ENCODE results near the gene DNAJB14. TPM values are rescaled to one million over a fixed set of nuclear protein-coding genes. Genes with fewer than 3 reads are reported as not detected.

DNAJB14 gene
- total RNA-seq, 4 donors from 2014 or later = 18.4 to 64.9 (median 19.8) TPM

DNA sequence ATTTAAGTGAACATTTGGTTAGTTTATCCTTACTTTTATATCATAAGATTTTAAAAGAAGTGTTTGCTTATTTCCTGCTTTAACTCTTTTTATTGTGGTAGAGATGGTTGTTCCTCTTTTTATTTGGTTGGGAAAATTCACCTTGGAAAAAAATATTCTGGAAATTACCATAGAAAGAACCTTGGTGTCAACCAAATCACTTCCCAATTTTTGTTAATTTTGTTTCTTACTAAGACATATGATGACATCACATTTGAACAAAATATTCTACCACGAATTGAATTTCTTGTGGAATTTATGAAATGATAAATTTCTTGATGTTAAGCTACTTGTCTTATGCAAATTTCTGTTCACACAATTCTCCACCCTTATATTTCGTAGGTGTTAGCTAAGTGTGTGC, 85.9 kb downstream of the DNAJB14 start:
- DNase-seq (ENCODE audit: low spot score in 2 of 2) = no peak
- intact Hi-C loops (cut with DNase I; ENCODE audit: low total_unique reads) = no loop called here
- WGBS, 2 donors = 76 to 77% methylated on average over 2 of the region's 2 CpGs
- H3K4me3 ChIP-seq (ENCODE audit: low read depth, poor library complexity, severe bottlenecking) = no peak overlapping the region
- TF ChIP-seq, protein P1, sequence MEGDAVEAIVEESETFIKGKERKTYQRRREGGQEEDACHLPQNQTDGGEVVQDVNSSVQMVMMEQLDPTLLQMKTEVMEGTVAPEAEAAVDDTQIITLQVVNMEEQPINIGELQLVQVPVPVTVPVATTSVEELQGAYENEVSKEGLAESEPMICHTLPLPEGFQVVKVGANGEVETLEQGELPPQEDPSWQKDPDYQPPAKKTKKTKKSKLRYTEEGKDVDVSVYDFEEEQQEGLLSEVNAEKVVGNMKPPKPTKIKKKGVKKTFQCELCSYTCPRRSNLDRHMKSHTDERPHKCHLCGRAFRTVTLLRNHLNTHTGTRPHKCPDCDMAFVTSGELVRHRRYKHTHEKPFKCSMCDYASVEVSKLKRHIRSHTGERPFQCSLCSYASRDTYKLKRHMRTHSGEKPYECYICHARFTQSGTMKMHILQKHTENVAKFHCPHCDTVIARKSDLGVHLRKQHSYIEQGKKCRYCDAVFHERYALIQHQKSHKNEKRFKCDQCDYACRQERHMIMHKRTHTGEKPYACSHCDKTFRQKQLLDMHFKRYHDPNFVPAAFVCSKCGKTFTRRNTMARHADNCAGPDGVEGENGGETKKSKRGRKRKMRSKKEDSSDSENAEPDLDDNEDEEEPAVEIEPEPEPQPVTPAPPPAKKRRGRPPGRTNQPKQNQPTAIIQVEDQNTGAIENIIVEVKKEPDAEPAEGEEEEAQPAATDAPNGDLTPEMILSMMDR (IDR thresholded peaks at IDR 0.05) = no peak
- no peak for TF ChIP-seq POLR2A (IDR thresholded peaks at IDR 0.05)

DNA sequence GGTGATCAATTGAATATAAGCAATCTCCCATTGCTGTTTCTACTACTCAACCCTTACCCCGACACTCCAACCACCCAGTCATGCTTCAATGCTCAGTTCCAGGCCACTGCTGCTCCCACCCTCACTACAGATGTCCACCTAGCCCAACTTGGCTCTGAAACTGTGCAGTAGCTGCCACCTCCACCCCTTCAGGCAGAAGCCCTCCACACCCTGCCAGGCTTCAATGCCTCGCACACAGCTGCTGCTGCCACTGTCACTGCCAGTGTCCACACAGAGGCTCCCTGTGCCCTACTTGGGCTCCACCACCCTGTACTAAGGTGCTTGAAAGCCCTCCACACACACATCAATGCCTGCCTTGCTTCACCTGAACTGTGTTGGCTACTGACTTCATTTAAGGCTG, 86.8 kb downstream of the DNAJB14 start:
- intact Hi-C loops (cut with DNase I; ENCODE audit: low total_unique reads) = no loop called here
- DNase-seq (ENCODE audit: low spot score in 2 of 2) = no peak
- no peak overlapping the region for H3K4me3 ChIP-seq (ENCODE audit: low read depth, poor library complexity, severe bottlenecking)
- TF ChIP-seq, protein P1 (IDR thresholded peaks at IDR 0.05) = no peak
- TF ChIP-seq POLR2A (IDR thresholded peaks at IDR 0.05) = no peak
- WGBS, 2 donors = 85 to 90% methylated on average over 2 of the region's 2 CpGs

DNA sequence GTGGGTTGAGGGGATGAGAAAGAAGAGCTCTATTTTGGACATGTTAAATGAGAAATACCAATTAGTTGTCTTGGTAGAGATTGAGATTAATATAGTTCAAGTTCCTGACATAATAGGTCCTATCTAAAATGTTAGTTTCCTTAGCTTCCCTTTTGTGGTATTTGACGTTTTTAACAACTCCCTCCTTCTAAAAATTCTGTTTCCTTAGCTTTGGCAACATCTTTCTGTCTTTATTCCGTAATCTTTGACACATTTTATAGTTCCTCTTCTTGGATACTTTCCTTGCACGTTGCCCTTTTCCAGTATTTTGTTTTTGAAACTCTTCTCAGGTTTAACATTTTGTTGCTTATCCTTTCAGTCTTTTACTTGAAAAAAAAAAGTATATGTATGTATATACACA, 89.1 kb downstream of the DNAJB14 start:
- WGBS, 2 donors = 49 to 54% methylated on average over 3 of the region's 3 CpGs
- DNase-seq (ENCODE audit: low spot score in 2 of 2) = no peak
- TF ChIP-seq, protein P1 (IDR thresholded peaks at IDR 0.05) = no peak
- no peak for TF ChIP-seq POLR2A (IDR thresholded peaks at IDR 0.05)
- H3K4me3 ChIP-seq (ENCODE audit: low read depth, poor library complexity, severe bottlenecking) = no peak overlapping the region
- intact Hi-C loops (cut with DNase I; ENCODE audit: low total_unique reads) = no loop called here

DNA sequence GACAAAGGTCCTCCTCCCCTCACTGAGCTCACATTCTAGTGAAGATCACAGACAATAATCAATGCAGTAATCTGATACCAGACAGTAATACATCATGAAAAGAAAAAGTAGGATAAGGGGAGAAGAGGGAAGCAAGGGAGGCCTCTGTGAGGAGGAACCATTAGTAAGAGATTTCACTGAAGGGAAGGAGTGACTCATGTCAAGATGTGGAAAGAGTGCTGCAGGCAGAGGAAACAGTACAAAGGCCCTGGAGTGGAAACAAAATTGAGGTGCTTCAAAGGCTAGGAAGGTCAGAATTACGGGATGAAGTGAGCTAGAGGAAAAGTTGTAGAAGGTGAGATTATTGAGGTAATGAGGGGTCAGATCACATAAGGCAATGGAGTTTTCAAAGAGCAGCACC, 90.3 kb downstream of the DNAJB14 start:
- TF ChIP-seq, protein P1 (IDR thresholded peaks at IDR 0.05) = no peak
- no peak for TF ChIP-seq POLR2A (IDR thresholded peaks at IDR 0.05)
- no peak for DNase-seq (ENCODE audit: low spot score in 2 of 2)
- WGBS, 2 donors = 58 to 63% methylated on average over 1 of the region's 1 CpG
- no peak overlapping the region for H3K4me3 ChIP-seq (ENCODE audit: low read depth, poor library complexity, severe bottlenecking)
- intact Hi-C loops (cut with DNase I; ENCODE audit: low total_unique reads) = no loop called here

DNA sequence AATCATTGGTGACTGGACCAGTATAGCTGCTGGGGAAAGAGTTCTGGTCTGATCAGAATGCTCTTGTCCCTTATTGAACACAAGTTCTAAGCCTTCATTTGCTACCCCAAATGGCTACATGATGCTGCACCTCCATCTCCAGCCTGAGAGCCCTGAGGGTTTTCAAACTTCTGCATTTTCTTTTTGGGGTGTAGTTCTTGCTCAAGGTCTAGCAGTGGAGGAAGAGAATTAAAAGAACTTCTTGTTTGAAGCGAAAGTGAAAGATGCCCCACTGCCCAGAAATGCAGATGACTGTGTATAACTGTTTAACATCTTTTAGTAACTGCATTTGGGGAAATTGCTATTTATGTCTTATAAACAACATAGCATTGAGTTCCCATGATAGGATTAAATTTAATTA, 90.7 kb downstream of the DNAJB14 start:
- intact Hi-C loops (cut with DNase I; ENCODE audit: low total_unique reads) = no loop called here
- DNase-seq (ENCODE audit: low spot score in 2 of 2) = no peak
- TF ChIP-seq, protein P1 (IDR thresholded peaks at IDR 0.05) = no peak
- H3K4me3 ChIP-seq (ENCODE audit: low read depth, poor library complexity, severe bottlenecking) = no peak overlapping the region
- 72 to 79% methylated on average over 1 of the region's 1 CpG for WGBS, 2 donors

DNA sequence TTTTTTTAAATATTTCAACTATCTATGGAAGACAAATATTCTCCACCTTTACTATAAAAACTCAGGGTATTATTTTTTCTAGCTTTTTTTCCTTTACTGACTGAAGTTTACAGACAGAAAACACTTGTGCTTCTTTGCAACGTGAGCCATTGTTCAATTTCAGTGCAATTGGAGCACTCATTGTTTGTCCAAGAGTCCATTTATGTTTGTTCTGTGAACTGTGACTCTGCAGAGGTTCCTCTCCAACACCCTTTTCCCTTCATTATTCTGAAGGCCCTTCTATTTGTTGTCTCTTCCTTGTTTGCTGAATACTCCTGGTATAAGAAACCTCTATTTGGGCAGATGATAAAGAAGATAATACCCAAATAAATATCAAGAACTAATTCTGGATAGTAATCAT, 92.4 kb downstream of the DNAJB14 start:
- intact Hi-C loops (cut with DNase I; ENCODE audit: low total_unique reads) = no loop called here
- TF ChIP-seq, protein P1 (IDR thresholded peaks at IDR 0.05) = no peak
- no peak for TF ChIP-seq POLR2A (IDR thresholded peaks at IDR 0.05)
- H3K4me3 ChIP-seq (ENCODE audit: low read depth, poor library complexity, severe bottlenecking) = no peak overlapping the region
- DNase-seq (ENCODE audit: low spot score in 2 of 2) = no peak
- 64 to 80% methylated on average over 1 of the region's 1 CpG for WGBS, 2 donors

All from lower leg skin (tissue), 4 donors.